HepG2 (cell line): ENCODE data around the gene ABCD4. TPM values are rescaled to one million over a fixed set of nuclear protein-coding genes. Genes with fewer than 3 reads are reported as not detected.

Experiments used
- ATAC-seq: fragments of 200-7000 bp; cut with Tn5 transposase; 3 replicates; pipeline ENCODE4 v1.9.1; 2020; ENCODE audit warnings: mild to moderate bottlenecking, moderate library complexity
- BruUV-seq: library from RNA; stranded (reverse); fragments of 400-500 nt; replicated peaks from 2 replicates; lab custom pipeline; 2021; lab: Mats Ljungman, UMichigan
- CTCF ChIA-PET: fragments of 300-600 bp; formaldehyde crosslinking; extraction: SDS; loops from one replicate; lab custom pipeline; 2021; ENCODE audit warnings: low total read pairs, inconsistent platforms, low intra/inter-chr PET ratio; lab: Yijun Ruan, JAX
- POLR2A ChIA-PET: fragments of 350-600 bp; sonication (Branson Sonifier 250); formaldehyde crosslinking; loops from one replicate; lab custom pipeline; 2020; ENCODE audit warnings: antibody characterized with exemption, inconsistent platforms; lab: Yijun Ruan, JAX
- DNase-seq: peaks from one replicate; pipeline ENCODE4 v3.0.0-alpha.2; 2015; ENCODE audit warnings: low spot score
- FAIRE-seq: peaks from 3 replicates; lab custom pipeline; 2011; peaks lifted over from hg19 to GRCh38; lab: Jason Lieb, UNC
- H2AFZ ChIP-seq: one replicate; pipeline ENCODE4 v1.6.1; 2011; ENCODE audit warnings: low read length, inconsistent platforms
- H3K27ac ChIP-seq: fragments of 300-600 bp; 3 replicates; pipeline ENCODE4 v1.8.0; 2011; ENCODE audit warnings: mixed run types, mild to moderate bottlenecking, mixed read lengths, low read length, inconsistent platforms; ENCODE audit not compliant: insufficient read depth; ENCODE audit errors: extremely low read length
- H3K27me3 ChIP-seq, 2 experiments: fragments of 200-600 bp in 1 of 2; 2 replicates in 1 of 2; 3 replicates in 1 of 2; pipeline versions ENCODE4 v1.6.0 to v1.8.0; 2011; ENCODE audit warnings: low read length in 2 of 2, mild to moderate bottlenecking in 2 of 2, moderate library complexity in 2 of 2, inconsistent platforms in 1 of 2; ENCODE audit not compliant: insufficient read depth in 2 of 2, control insufficient read depth in 1 of 2
- H3K36me3 ChIP-seq, 2 experiments: fragments of 200-600 bp in 1 of 2; replicated peaks in 1 of 2; 2 replicates in 1 of 2; 3 replicates in 1 of 2; pipeline versions ENCODE4 v1.5.1 to v1.8.0; 2011; ENCODE audit warnings: low read length in 2 of 2, inconsistent platforms in 1 of 2; ENCODE audit not compliant: insufficient read depth in 2 of 2, control insufficient read depth in 1 of 2
- H3K4me1 ChIP-seq: 2 replicates; pipeline ENCODE4 v1.5.1; 2012; ENCODE audit warnings: low read length, inconsistent platforms; ENCODE audit not compliant: insufficient read depth
- H3K4me2 ChIP-seq: 2 replicates; pipeline ENCODE4 v1.6.0; 2011; ENCODE audit warnings: low read depth, low read length, inconsistent platforms
- H3K4me3 ChIP-seq, 3 experiments: fragments of 200-600 bp in 1 of 3; sonication (generic), shearing (Covaris generic) in 1 of 3; replicated peaks in 1 of 3; 2 replicates each; pipeline ENCODE4 v1.5.1; 2011 to 2016; ENCODE audit warnings: low read length in 3 of 3, inconsistent platforms in 2 of 3, low read depth in 2 of 3, mild to moderate bottlenecking in 2 of 3, control low read depth in 1 of 3, mixed read lengths in 1 of 3; ENCODE audit not compliant: insufficient read depth in 1 of 3
- H3K79me2 ChIP-seq: one replicate; pipeline ENCODE4 v1.6.1; 2011; ENCODE audit warnings: low read length, inconsistent platforms; ENCODE audit not compliant: insufficient read depth
- H3K9ac ChIP-seq: 2 replicates; pipeline ENCODE4 v1.6.0; 2011; ENCODE audit warnings: mild to moderate bottlenecking, low read depth, low read length, inconsistent platforms; ENCODE audit not compliant: insufficient read depth
- H3K9me3 ChIP-seq: 2 replicates; pipeline ENCODE4 v1.5.1; 2012; ENCODE audit warnings: mild to moderate bottlenecking, low read length
- H4K20me1 ChIP-seq: 2 replicates; pipeline ENCODE4 v1.6.0; 2011; ENCODE audit warnings: inconsistent platforms, mild to moderate bottlenecking, low read length, moderate library complexity; ENCODE audit not compliant: insufficient read depth
- CEBPG ChIP-seq: IDR thresholded peaks from 2 replicates; pipeline ENCODE4 v1.6.1; 2016
- HINFP ChIP-seq: sonication (generic); formaldehyde crosslinking; IDR thresholded peaks from 2 replicates; pipeline ENCODE4 v1.4.0; 2020; ENCODE audit warnings: low read depth, mild to moderate bottlenecking, missing genetic modification reagents
- KDM1A ChIP-seq: IDR thresholded peaks from 2 replicates; pipeline ENCODE4 v1.6.1; 2016; ENCODE audit warnings: missing compliant biosample characterization
- LBX2 ChIP-seq: sonication (generic); formaldehyde crosslinking; IDR thresholded peaks from 2 replicates; pipeline ENCODE4 v1.5.0; 2020; ENCODE audit warnings: missing genetic modification reagents, mild to moderate bottlenecking, borderline replicate concordance
- MEIS2 ChIP-seq: sonication (generic); formaldehyde crosslinking; IDR thresholded peaks from 2 replicates; pipeline ENCODE4 v1.9.0; 2021; ENCODE audit warnings: mild to moderate bottlenecking, missing genetic modification reagents
- NFKBIZ ChIP-seq: IDR thresholded peaks from 2 replicates; pipeline ENCODE4 v1.6.1; 2018; ENCODE audit warnings: missing genetic modification reagents, missing compliant biosample characterization
- PHF5A ChIP-seq: IDR thresholded peaks from one replicate; pipeline ENCODE4 v1.6.1; 2018; ENCODE audit warnings: low read depth, missing genetic modification reagents; ENCODE audit not compliant: unreplicated experiment
- RORA ChIP-seq: sonication (generic); formaldehyde crosslinking; IDR thresholded peaks from 2 replicates; pipeline ENCODE4 v1.5.0; 2020; ENCODE audit warnings: mild to moderate bottlenecking, missing genetic modification reagents, moderate library complexity
- SP1 ChIP-seq, 2 experiments: fragments of 450-650 bp in 1 of 2; sonication (generic) in 1 of 2; formaldehyde crosslinking in 1 of 2; IDR thresholded peaks; 2 replicates each; pipeline versions ENCODE4 v1.4.0 to v1.6.1; 2016 to 2020; ENCODE audit warnings: missing genetic modification reagents in 1 of 2
- SRF ChIP-seq: IDR thresholded peaks from 2 replicates; pipeline ENCODE4 v1.6.1; 2011; ENCODE audit warnings: mild to moderate bottlenecking, low read depth, low read length, moderate library complexity
- SRSF4 ChIP-seq: fragments of 200-400 bp; formaldehyde crosslinking; IDR thresholded peaks from one replicate; pipeline ENCODE4 v1.6.1; 2018; ENCODE audit warnings: mild to moderate bottlenecking, low read depth, low read length, moderate library complexity; ENCODE audit not compliant: poor library complexity, severe bottlenecking
- TCF7L2 ChIP-seq: IDR thresholded peaks from 2 replicates; pipeline ENCODE4 v1.6.1; 2011; ENCODE audit warnings: mild to moderate bottlenecking, low read depth, low read length, moderate library complexity
- ZNF234 ChIP-seq: sonication (generic); formaldehyde crosslinking; conservative IDR thresholded peaks from 2 replicates; pipeline ENCODE4 v1.5.1; 2020; ENCODE audit warnings: mild to moderate bottlenecking, missing genetic modification reagents
- ZNF34 ChIP-seq: sonication (generic); formaldehyde crosslinking; IDR thresholded peaks from 2 replicates; pipeline ENCODE4 v1.4.0; 2020; ENCODE audit warnings: mild to moderate bottlenecking, missing genetic modification reagents, borderline replicate concordance
- ZNF558 ChIP-seq: sonication (generic); formaldehyde crosslinking; IDR thresholded peaks from 2 replicates; pipeline ENCODE4 v1.9.0; 2022; ENCODE audit warnings: mild to moderate bottlenecking, missing genetic modification reagents, borderline replicate concordance
- WGBS: methylation state at CpG from one replicate; pipeline ENCODE4 v1.1.6; 2017; ENCODE audit warnings: low lambda C conversion rate; 5-methylcytosine and 5-hydroxymethylcytosine counted together
- in situ Hi-C: cut with HindIII; loops from 2 replicates; pipeline ENCODE4 v1.10.0; 2017; ENCODE audit warnings: low pct_unique_long_range_greater_than_20kb; ENCODE audit not compliant: extremely low pct_ligation_motif_present
- intact Hi-C: fragments of 100-400 bp; cut with micrococcal nuclease; formaldehyde crosslinking; loops from one replicate; pipeline ENCODE4 v1.10.0; 2022; ENCODE audit not compliant: unreplicated experiment
- polyA plus RNA-seq, 8 experiments: library from polyadenylated mRNA; depleted of rRNA in 3 of 8; stranded (reverse) in 7 of 8; unstranded in 1 of 8; fragments of >200 nt; fragmentation: Illumina TruSeq in 4 of 8; extraction: Trizol in 4 of 8; gene quantifications; 2 replicates each; pipeline versions ENCODE4 v1.2.1 to v1.2.3, GENCODE V29; 2011 to 2016; ENCODE audit warnings: low read depth in 4 of 8, missing spikeins in 1 of 8, mixed read lengths in 1 of 8; ENCODE audit not compliant: insufficient read depth in 1 of 8
- total RNA-seq, 5 experiments: library from RNA; depleted of rRNA; stranded (reverse); fragments of >200 nt; fragmentation: Illumina TruSeq; extraction: Trizol; gene quantifications; 2 replicates each; pipeline ENCODE4 v1.2.3, GENCODE V29; 2016; ENCODE audit warnings: low read depth in 1 of 5
- TF ChIP-seq, protein P1 (sequence below): IDR thresholded peaks from 2 replicates; pipeline ENCODE4 v1.6.1; 2016
- TF ChIP-seq, protein P2 (sequence below): sonication (generic); formaldehyde crosslinking; IDR thresholded peaks from 2 replicates; pipeline ENCODE4 v1.9.0; 2022; ENCODE audit warnings: missing genetic modification reagents, mild to moderate bottlenecking, borderline replicate concordance

ABCD4 gene
- total and polyA plus RNA-seq, 2 of the 13 experiments (the other 11 are each of a cell fraction or from before 2014, with no cell fraction given), result 47.5 to 50.5 TPM

DNA sequence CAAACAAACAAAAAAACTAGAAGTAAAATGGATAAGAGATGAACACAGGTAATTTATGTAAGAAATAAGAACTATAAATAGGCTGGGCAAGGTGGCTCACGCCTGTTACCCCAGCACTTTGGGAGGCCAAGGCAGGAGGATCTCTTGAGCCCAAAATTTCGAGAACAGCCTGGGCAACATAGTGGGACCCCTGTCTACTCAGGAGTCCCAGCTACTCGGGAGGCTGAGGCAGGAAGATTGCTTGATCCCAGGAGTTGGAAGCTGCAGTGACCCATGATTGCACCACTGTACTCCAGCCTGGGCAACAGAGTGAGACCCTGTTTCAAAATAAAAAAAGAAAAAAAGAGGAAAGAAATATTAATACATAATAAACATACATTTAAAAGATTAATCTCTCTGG lies 22.7 kb upstream of the ABCD4 start:
- Histone ChIP-seq H3K79me2 (no peaks in the 10 kb centered on the region), H3K9ac (no peak overlapping the region), H3K36me3 (no peaks in the 10 kb centered on the region), H3K27me3 (peaks cover 0 to 4% of the 10 kb centered on the region in 2 experiments; a peak in 1 of 5 replicates), H3K4me3 (no peak overlapping the region), H3K27ac (no peak overlapping the region), H2AFZ (no peak overlapping the region), H3K9me3 (no peaks in the 10 kb centered on the region), H4K20me1 (no peaks in the 10 kb centered on the region), H3K4me1 (peaks cover 13% of the 10 kb centered on the region), H3K4me2 (no peak overlapping the region)
- 24% methylated on average over 3 of the region's 3 CpGs for WGBS
- no peak for FAIRE-seq
- CTCF ChIA-PET, result no interaction called here
- in situ Hi-C loops (no loop called here), intact Hi-C loops (no loop called here)
- no TSS peak for BruUV-seq
- no peak for ATAC-seq
- no peak for DNase-seq
- POLR2A ChIA-PET, result no interaction called here
- no peak for TF ChIP-seq SP1 (IDR thresholded peaks at IDR 0.05)
- no peak for TF ChIP-seq SP1 (CRISPR knock-in tag; IDR thresholded peaks at IDR 0.05)
- no peak for TF ChIP-seq KDM1A (CRISPR knock-in tag)
- TF ChIP-seq CEBPG (CRISPR knock-in tag), result no peak
- TF ChIP-seq, protein P1, sequence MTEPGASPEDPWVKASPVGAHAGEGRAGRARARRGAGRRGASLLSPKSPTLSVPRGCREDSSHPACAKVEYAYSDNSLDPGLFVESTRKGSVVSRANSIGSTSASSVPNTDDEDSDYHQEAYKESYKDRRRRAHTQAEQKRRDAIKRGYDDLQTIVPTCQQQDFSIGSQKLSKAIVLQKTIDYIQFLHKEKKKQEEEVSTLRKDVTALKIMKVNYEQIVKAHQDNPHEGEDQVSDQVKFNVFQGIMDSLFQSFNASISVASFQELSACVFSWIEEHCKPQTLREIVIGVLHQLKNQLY (CRISPR knock-in tag), result no peak
- TF ChIP-seq HINFP, result no peak
- no peak for TF ChIP-seq SRSF4
- TF ChIP-seq TCF7L2, result no peak
- TF ChIP-seq MEIS2, result no peak
- TF ChIP-seq, protein P2, sequence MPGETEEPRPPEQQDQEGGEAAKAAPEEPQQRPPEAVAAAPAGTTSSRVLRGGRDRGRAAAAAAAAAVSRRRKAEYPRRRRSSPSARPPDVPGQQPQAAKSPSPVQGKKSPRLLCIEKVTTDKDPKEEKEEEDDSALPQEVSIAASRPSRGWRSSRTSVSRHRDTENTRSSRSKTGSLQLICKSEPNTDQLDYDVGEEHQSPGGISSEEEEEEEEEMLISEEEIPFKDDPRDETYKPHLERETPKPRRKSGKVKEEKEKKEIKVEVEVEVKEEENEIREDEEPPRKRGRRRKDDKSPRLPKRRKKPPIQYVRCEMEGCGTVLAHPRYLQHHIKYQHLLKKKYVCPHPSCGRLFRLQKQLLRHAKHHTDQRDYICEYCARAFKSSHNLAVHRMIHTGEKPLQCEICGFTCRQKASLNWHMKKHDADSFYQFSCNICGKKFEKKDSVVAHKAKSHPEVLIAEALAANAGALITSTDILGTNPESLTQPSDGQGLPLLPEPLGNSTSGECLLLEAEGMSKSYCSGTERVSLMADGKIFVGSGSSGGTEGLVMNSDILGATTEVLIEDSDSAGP (CRISPR knock-in tag), result no peak
- no peak for TF ChIP-seq NFKBIZ (CRISPR knock-in tag)
- TF ChIP-seq ZNF34 (CRISPR knock-in tag), result no peak
- no peak for TF ChIP-seq ZNF234 (CRISPR knock-in tag)
- no peak for TF ChIP-seq PHF5A (CRISPR knock-in tag)
- TF ChIP-seq SRF, result no peak
- TF ChIP-seq ZNF558 (CRISPR knock-in tag), result no peak
- TF ChIP-seq RORA (CRISPR knock-in tag), result no peak
- TF ChIP-seq LBX2 (CRISPR knock-in tag), result no peak
